ENCODE results near the gene ACTL6A. TPM values are rescaled to one million over a fixed set of nuclear protein-coding genes. Genes with fewer than 3 reads are reported as not detected.
"Not testable (repeated sequence)": the region's sequence is repeated elsewhere in the genome, so short reads cannot be mapped to it uniquely, and the experiment has no call there.

ACTL6A gene
- total RNA-seq = 103 and 111 TPM in 2 replicates
- long read RNA-seq, transcript ACTL6A-213 (3 exons, 597 nt) = minor isoform, 6 of 745 reads
- long read RNA-seq, transcript ACTL6A-202 (14 exons, 1,901 nt) = major isoform, 595 of 745 reads
- long read RNA-seq, transcript ACTL6A-203 (14 exons, 1,750 nt) = minor isoform, 90 of 745 reads
- long read RNA-seq, partial matches to known transcripts = 15 of 745 reads
- long read RNA-seq, other reads (novel, unspliced or antisense) = 39 of 745 reads

DNA sequence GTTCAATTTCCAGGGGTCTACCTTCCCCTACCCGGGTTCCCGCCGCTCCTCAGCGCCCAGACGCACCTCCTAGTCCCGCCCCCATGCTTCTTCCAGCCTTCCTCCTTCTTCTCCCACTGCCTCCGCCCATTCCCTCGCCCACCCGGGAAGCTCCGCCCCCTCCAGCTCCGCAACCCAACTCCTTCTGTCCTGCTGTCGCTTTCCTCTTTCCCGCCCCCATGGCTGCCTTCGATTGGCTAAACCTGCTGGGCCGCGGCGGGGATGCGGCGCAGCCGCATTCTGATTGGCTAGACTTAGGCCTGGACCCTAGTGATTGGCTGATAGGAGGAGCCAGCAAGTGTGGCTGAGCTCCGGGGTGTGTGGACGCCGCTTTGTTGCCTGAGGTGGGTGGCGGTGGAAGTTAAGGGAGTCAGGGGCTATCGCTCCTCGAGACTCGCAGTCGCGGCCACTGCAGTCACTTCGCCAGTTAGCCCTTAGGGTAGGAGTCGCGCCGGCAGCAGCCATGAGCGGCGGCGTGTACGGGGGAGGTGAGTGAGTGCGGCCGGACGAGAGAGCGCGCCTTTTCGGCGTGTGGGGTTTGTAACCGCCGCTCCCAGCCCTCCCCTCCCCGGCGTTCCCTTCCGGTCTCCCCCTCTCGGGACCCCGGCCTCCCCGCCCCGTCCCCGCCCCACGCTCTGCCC, at the start of gene ACTL6A:
Gene ACTL6A, plus strand, starts transcription at position 336 of the 680 bp plus-strand sequence. Its CDS starts 167 bp downstream, at position 503.
- no peaks in the 10 kb centered on the region for H3K9me3 Mint-ChIP-seq
- TF ChIP-seq, protein P1, sequence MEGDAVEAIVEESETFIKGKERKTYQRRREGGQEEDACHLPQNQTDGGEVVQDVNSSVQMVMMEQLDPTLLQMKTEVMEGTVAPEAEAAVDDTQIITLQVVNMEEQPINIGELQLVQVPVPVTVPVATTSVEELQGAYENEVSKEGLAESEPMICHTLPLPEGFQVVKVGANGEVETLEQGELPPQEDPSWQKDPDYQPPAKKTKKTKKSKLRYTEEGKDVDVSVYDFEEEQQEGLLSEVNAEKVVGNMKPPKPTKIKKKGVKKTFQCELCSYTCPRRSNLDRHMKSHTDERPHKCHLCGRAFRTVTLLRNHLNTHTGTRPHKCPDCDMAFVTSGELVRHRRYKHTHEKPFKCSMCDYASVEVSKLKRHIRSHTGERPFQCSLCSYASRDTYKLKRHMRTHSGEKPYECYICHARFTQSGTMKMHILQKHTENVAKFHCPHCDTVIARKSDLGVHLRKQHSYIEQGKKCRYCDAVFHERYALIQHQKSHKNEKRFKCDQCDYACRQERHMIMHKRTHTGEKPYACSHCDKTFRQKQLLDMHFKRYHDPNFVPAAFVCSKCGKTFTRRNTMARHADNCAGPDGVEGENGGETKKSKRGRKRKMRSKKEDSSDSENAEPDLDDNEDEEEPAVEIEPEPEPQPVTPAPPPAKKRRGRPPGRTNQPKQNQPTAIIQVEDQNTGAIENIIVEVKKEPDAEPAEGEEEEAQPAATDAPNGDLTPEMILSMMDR (conservative IDR thresholded peaks at IDR 0.05) = no peak

DNA sequence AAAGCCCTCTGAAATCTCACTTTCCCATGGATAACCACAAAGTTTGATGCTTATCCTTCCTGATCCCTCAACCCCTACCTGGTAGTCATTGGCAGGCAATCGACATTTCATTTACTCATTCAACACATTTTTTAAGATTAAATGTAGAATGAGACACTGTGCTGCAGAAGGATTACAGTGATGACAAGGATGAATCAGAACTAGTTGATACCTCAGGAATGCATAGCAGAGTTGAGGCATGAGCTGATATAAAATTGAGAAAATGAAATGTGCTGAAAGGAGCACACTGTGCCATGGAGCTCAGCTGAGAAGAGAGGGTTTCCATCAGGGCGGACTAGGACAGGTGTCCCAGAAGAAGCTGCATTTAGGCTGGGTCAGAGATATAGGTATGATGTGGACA, 48.9 kb upstream of the ACTL6A start:
- no peak for DNase-seq (ENCODE audit: low read depth, low spot score)
- H3K36me3 Mint-ChIP-seq (ENCODE audit: low read depth) = no peaks in the 10 kb centered on the region
- TF ChIP-seq, protein P1 (conservative IDR thresholded peaks at IDR 0.05) = no peak
- peaks cover 3% of the 10 kb centered on the region for H3K9me3 Mint-ChIP-seq
- H3K4me1 Mint-ChIP-seq = peaks cover 18% of the 10 kb centered on the region
- no peak overlapping the region for H3K27ac Mint-ChIP-seq (ENCODE audit: unreplicated experiment)
- H3K4me3 Mint-ChIP-seq = no peak overlapping the region
- H3K27me3 Mint-ChIP-seq (ENCODE audit: low read depth) = no peaks in the 10 kb centered on the region

More for the DNA sequence above, at the start of gene ACTL6A:
- H3K4me3 Mint-ChIP-seq = peak within 1 kb of the TSS; percentile 98
- H3K36me3 Mint-ChIP-seq (ENCODE audit: low read depth) = no peaks in the 10 kb centered on the region
- H3K27ac Mint-ChIP-seq (ENCODE audit: unreplicated experiment) = peak within 1 kb of the TSS; percentile 100
- DNase-seq (ENCODE audit: low read depth, low spot score) = peak; percentile 99
- H3K27me3 Mint-ChIP-seq (ENCODE audit: low read depth) = no peaks in the 10 kb centered on the region
- H3K4me1 Mint-ChIP-seq = peaks cover 25% of the 10 kb centered on the region

DNA sequence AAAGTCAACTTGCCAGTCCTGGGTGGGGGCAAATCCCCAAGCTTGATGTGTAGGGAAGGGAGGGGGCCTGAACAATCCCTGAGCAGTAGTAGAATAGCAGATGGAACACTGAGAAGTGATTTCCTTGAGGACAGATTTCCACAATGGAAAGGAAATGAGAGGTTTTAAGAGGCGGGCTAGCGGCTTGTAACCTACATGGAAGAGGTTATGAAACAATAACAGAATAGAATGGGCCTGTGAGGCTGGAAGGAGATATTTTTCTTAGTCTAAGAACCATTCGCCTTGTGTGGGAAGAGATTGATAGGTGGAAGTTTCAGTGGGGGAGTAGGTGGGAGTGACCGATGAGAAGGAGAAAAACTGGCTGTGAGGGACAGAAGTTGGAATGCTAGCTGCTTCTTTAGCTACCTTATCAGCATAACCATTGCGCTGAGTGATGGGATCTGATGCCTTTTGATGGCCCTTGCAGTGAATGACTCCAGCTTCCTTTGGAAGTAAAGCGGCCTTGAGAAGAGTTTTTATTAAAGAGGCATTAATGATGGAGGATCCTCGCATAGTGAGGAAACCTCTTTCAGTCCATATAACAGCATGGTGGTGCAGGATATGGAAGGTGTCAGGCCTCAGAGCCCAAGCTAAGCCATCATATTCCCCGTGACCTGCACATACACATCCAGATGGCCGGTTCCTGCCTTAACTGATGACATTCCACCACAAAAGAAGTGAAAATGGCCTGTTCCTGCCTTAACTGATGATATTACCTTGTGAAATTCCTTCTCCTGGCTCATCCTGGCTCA, 46.1 kb upstream of the ACTL6A start:
- DNase-seq (ENCODE audit: low read depth, low spot score); H3K36me3 Mint-ChIP-seq (ENCODE audit: low read depth); H3K27ac Mint-ChIP-seq (ENCODE audit: unreplicated experiment); H3K9me3 Mint-ChIP-seq; H3K4me3 Mint-ChIP-seq; H3K27me3 Mint-ChIP-seq (ENCODE audit: low read depth): not testable (repeated sequence)
- peaks cover 14% of the 10 kb centered on the region for H3K4me1 Mint-ChIP-seq

DNA sequence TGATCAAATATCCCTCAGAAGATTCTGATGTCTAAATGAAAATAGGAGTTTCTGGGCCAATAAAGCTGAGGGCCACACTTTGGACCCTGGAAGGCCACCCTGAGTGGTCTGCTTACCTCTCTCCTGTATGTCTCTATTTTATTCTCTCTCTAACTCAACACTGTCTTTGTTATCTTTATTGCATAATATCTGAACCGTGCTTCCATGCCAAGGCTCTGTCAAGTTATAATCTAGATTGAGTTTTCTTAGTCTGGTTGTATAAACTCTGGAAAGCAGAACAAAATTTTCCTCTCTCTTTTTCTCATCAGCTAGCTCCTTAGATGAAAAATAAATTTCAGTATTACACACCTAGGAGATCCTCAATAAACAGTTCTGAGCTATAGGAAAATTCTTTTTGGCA, 36.2 kb upstream of the ACTL6A start:
- peaks cover 44% of the 10 kb centered on the region for H3K4me1 Mint-ChIP-seq
- TF ChIP-seq, protein P1 (conservative IDR thresholded peaks at IDR 0.05) = no peak
- H3K27me3 Mint-ChIP-seq (ENCODE audit: low read depth) = no peaks in the 10 kb centered on the region
- peak overlapping the region; percentile 9 for H3K27ac Mint-ChIP-seq (ENCODE audit: unreplicated experiment)
- peak overlapping the region; percentile 73 for H3K4me3 Mint-ChIP-seq
- H3K36me3 Mint-ChIP-seq (ENCODE audit: low read depth) = no peaks in the 10 kb centered on the region
- DNase-seq (ENCODE audit: low read depth, low spot score) = no peak
- H3K9me3 Mint-ChIP-seq = no peaks in the 10 kb centered on the region

DNA sequence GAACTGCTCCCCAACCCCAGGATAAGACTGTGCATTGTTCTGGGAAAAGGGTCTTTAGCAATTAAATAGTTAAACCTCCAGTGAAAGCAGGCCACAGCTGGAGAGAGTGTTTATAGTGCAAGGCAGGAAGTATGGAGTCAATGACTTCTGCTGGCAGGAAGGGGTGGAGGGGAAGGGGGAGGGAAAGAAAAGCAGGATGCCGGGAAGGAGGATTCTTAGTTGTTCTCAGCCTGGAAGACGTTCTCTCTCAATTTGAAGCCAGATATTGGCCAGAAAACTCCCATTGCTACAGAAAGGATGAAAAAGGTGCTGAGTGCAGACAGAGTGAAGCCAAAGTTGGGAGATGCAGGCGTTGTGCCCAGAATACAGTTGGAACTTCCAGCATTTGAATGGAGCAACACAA, 35.7 kb upstream of the ACTL6A start:
- Mint-ChIP-seq H3K36me3 (ENCODE audit: low read depth) (no peaks in the 10 kb centered on the region), H3K4me1 (peaks cover 44% of the 10 kb centered on the region), H3K27ac (ENCODE audit: unreplicated experiment) (peak overlapping the region; percentile 96), H3K27me3 (ENCODE audit: low read depth) (no peaks in the 10 kb centered on the region), H3K4me3 (peak overlapping the region; percentile 73), H3K9me3 (no peaks in the 10 kb centered on the region)
- TF ChIP-seq, protein P1 (conservative IDR thresholded peaks at IDR 0.05) = no peak
- peak; percentile 33 for DNase-seq (ENCODE audit: low read depth, low spot score)
